OCI-LY3 (cell line): ENCODE results near the gene ABHD5.
"Not testable (repeated sequence)": the region's sequence is repeated elsewhere in the genome, so short reads cannot be mapped to it uniquely, and the experiment has no call there.

Source experiments
- H2AFZ ChIP-seq: fragments of 200-600, 300-600 bp; shearing (Covaris generic); 2 replicates; pipeline ENCODE4 v1.6.0; 2014; ENCODE audit warnings: antibody characterized with exemption, low read depth, low read length
- H3K27ac ChIP-seq: fragments of 200-600, 300-600 bp; sonication (generic); 2 replicates; pipeline ENCODE4 v1.5.1; 2014; ENCODE audit warnings: mild to moderate bottlenecking, low read length, moderate library complexity, mixed read lengths
- H3K27me3 ChIP-seq: fragments of 200-600, 300-600 bp; sonication (generic); 2 replicates; pipeline ENCODE4 v1.6.1; 2014; ENCODE audit warnings: low read depth, low read length, mixed read lengths
- H3K36me3 ChIP-seq: fragments of 200-600, 300-600 bp; sonication (generic); replicated peaks from 2 replicates; pipeline ENCODE3; 2014; ENCODE audit warnings: low read depth, low read length, mixed read lengths
- H3K4me1 ChIP-seq: fragments of 300-600, 200-600 bp; sonication (generic); 2 replicates; pipeline ENCODE4 v1.6.1; 2014; ENCODE audit warnings: low read length, mixed read lengths
- H3K4me2 ChIP-seq: fragments of 200-600, 300-600 bp; sonication (generic); 2 replicates; pipeline ENCODE4 v1.6.1; 2014; ENCODE audit warnings: low read length, mixed read lengths
- H3K4me3 ChIP-seq: fragments of 300-600, 200-600 bp; sonication (generic); 2 replicates; pipeline ENCODE4 v1.5.1; 2014; ENCODE audit warnings: antibody characterized with exemption, mild to moderate bottlenecking, low read length, moderate library complexity
- H3K79me2 ChIP-seq: fragments of 300-600, 200-600 bp; shearing (Covaris generic); 2 replicates; pipeline ENCODE4 v1.6.1; 2014; ENCODE audit warnings: mild to moderate bottlenecking, low read length, mixed read lengths
- H3K9ac ChIP-seq: fragments of 300-600, 200-600 bp; shearing (Covaris generic); 2 replicates; pipeline ENCODE4 v1.6.0; 2014; ENCODE audit warnings: mild to moderate bottlenecking, low read length, moderate library complexity
- H3K9me3 ChIP-seq: fragments of 200-600, 300-600 bp; shearing (Covaris generic); 2 replicates; pipeline ENCODE4 v1.6.1; 2014; ENCODE audit warnings: low read length, mixed read lengths; ENCODE audit not compliant: insufficient read depth
- H4K20me1 ChIP-seq: fragments of 200-600, 300-600 bp; sonication (generic); 2 replicates; pipeline ENCODE4 v1.6.1; 2016; ENCODE audit warnings: low read length, mixed read lengths; ENCODE audit not compliant: insufficient read depth
- CTCF ChIP-seq: fragments of 200-600, 300-600 bp; sonication (generic); IDR thresholded peaks from 2 replicates; pipeline ENCODE4 v1.5.1; 2014; ENCODE audit warnings: antibody characterized with exemption, low read length, low read depth
- EZH2phosphoT487 ChIP-seq: fragments of 200-600 bp; shearing (Covaris generic); IDR thresholded peaks from 2 replicates; pipeline ENCODE4 v1.6.1; 2018; ENCODE audit warnings: antibody characterized with exemption, mixed run types, low read depth

ABHD5 gene

GRCh38 chr3:43674345-43675085 is 16.2 kb upstream of the ABHD5 start:
- Histone ChIP-seq H3K79me2 (no peaks in the 10 kb centered on the region), H4K20me1 (no peaks in the 10 kb centered on the region), H3K4me1 (no peaks in the 10 kb centered on the region), H2AFZ (no peak overlapping the region), H3K9me3 (no peaks in the 10 kb centered on the region), H3K4me3 (no peak overlapping the region), H3K27me3 (no peaks in the 10 kb centered on the region), H3K36me3 (no peaks in the 10 kb centered on the region), H3K9ac (no peak overlapping the region), H3K4me2 (no peak overlapping the region), H3K27ac (no peak overlapping the region)
- TF ChIP-seq CTCF = no peak
- no peak for TF ChIP-seq EZH2phosphoT487

- TF ChIP-seq CTCF (no peak), EZH2phosphoT487 (no peak)
- H2AFZ ChIP-seq = no peak overlapping the region
- no peak overlapping the region for H3K9ac ChIP-seq
- H3K9me3 ChIP-seq = no peaks in the 10 kb centered on the region
- H3K4me3 ChIP-seq = no peak overlapping the region
- no peaks in the 10 kb centered on the region for H3K36me3 ChIP-seq
- H4K20me1 ChIP-seq = no peaks in the 10 kb centered on the region
- no peak overlapping the region for H3K27ac ChIP-seq
- no peaks in the 10 kb centered on the region for H3K79me2 ChIP-seq
- no peaks in the 10 kb centered on the region for H3K4me1 ChIP-seq
- H3K27me3 ChIP-seq = no peaks in the 10 kb centered on the region
- H3K4me2 ChIP-seq = no peak overlapping the region
Observed at GRCh38 chr3:43675593-43675992, 15.1 kb upstream of the ABHD5 start.

DNA sequence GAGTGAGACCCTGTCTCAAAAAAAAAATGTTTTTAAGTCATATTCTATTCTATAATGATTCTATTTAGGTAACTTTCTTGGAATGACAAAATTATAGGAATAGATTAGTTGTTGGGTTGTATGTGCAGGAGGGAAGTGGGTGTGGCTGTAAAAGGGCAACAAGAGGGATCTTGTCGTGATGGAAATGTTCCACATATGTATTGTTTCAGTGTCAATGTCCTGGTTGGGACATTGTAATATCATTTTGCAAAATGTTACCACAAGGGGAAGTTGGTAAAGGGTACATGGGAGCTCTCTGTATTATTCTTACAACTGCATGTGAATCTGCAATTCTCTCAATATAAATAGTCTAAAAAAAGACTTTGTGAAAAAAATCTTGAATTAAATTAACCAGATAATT is 14.3 kb upstream of the ABHD5 start:
- Histone ChIP-seq H3K27me3 (no peaks in the 10 kb centered on the region), H4K20me1 (no peaks in the 10 kb centered on the region), H3K9me3 (no peaks in the 10 kb centered on the region), H3K4me3 (no peak overlapping the region), H3K36me3 (no peaks in the 10 kb centered on the region), H3K27ac (no peak overlapping the region), H3K9ac (no peak overlapping the region), H2AFZ (no peak overlapping the region), H3K4me1 (no peaks in the 10 kb centered on the region), H3K4me2 (no peak overlapping the region), H3K79me2 (no peaks in the 10 kb centered on the region)
- TF ChIP-seq CTCF (no peak), EZH2phosphoT487 (no peak)

DNA sequence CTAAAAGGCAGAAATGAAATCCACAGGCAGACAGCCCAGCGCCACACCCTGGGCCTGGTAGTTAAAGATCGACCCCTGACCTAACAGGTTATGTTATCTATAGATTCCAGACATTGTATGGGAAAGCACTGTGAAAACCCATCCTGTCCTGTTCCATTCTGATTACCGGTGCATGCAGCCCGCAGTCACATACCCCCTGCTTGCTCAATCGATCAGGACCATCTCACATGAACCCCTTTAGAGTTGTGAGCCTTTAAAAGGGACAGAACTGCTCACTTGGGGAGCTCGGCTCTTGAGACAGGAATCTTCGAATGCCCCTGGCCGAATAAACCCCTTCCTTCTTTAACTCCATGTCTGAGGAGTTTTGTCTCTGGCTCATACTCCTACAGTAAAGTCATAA is 12.4 kb upstream of the ABHD5 start:
- H3K4me2 ChIP-seq, H3K9me3 ChIP-seq, H3K4me3 ChIP-seq, H3K79me2 ChIP-seq, H3K4me1 ChIP-seq, H3K9ac ChIP-seq, H2AFZ ChIP-seq, H3K27ac ChIP-seq, H3K36me3 ChIP-seq, H3K27me3 ChIP-seq, H4K20me1 ChIP-seq: not testable (repeated sequence)

DNA sequence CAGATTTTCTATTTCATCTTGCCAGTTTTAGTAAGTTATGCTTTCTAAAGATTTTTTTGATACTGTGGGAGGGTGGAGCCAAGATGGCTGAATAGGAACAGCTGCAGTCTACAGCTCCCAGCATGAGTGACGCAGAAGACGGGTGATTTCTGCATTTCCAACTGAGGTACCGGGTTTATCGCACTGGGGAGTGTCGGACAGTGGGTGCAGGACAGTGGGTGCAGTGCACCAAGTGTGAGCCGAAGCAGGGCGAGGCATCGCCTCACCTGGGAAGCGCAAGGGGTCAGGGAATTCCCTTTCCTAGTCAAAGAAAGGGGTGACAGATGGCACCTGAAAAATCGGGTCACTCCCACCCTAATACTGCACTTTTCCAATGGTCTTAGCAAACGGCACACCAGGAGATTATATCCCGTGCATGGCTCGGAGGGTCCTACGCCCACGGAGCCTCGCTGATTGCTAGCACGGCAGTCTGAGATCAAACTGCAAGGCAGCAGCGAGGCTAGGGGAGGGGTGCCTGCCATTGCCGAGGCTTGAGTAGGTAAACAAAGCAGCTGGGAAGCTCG is 11.8 kb upstream of the ABHD5 start:
- not testable (repeated sequence) for H3K9me3 ChIP-seq, H3K27ac ChIP-seq, H3K27me3 ChIP-seq, H3K4me3 ChIP-seq, H3K4me1 ChIP-seq, H4K20me1 ChIP-seq, H3K4me2 ChIP-seq, H3K36me3 ChIP-seq, H3K9ac ChIP-seq, H3K79me2 ChIP-seq, H2AFZ ChIP-seq

- H3K9me3 ChIP-seq, H3K4me2 ChIP-seq, H2AFZ ChIP-seq, H3K27me3 ChIP-seq, H4K20me1 ChIP-seq, H3K27ac ChIP-seq, H3K4me3 ChIP-seq, H3K4me1 ChIP-seq, H3K36me3 ChIP-seq, H3K79me2 ChIP-seq, H3K9ac ChIP-seq: not testable (repeated sequence)
Observed at GRCh38 chr3:43680857-43681256, 9.9 kb upstream of the ABHD5 start.
